ENCODE measurements around the gene RAET1G.

DNA sequence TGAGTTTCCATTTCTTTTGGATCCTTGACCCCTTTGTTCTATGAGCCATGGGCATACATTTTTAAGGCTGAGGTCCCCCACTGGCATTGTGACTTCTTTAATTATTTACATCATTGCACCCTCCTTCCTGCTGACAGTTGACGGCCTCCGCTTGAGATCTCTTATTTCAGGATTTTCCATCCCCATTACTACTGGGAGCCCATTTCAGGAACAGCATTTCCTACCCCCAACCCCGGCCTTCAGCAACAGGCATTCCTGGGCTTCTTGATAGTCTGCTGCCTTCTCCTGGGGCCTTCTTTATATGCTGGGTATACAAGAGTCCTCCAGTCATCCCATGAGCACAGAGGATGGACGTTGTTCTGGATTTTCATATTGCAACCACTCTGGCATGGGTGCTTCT is 44.7 kb upstream of the RAET1G start:
- TF ChIP-seq CTCF (IDR thresholded peaks at IDR 0.05) = no peak
- no peak for TF ChIP-seq POLR2A (IDR thresholded peaks at IDR 0.05)
